Measurements from ENCODE around the gene SLC26A6. TPM values are rescaled to one million over a fixed set of nuclear protein-coding genes. Genes with fewer than 3 reads are reported as not detected.

Gene SLC26A6
- polyA plus RNA-seq, 1 of the 3 experiments (the other 2 are of a cell fraction), result 31.9 TPM

DNA sequence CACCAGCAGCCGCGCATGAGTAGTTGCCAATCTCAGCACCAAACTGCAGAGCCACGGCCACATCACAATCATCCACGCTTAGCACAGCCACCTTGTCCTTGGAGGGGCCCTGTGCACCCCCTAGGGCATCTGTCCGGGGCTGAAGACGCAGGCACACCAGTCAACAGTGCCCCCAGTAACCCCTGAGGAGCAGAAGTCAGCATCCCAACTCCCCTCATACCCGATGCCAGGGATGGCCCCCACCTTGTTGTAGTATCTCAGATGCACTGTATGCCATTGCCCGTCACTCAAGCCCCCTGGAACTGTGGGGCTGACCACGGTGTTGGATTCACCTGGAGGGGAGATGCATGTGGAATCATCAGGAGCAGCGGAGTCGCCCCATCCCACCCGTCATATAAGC lies 19.8 kb upstream of the SLC26A6 start:
- Histone ChIP-seq H3K9me2 (no peaks in the 10 kb centered on the region), H3K36me3 (replicated peaks in 1 of 2; ENCODE audit: control insufficient read depth in 1 of 2, insufficient read depth in 2 of 2, low read length in 1 of 2) (peaks cover 13 to 73% of the 10 kb centered on the region in 2 experiments), H2AFZ (ENCODE audit: low read depth) (no peak overlapping the region), H3K79me2 (ENCODE audit: insufficient read depth) (peaks cover 8% of the 10 kb centered on the region; the same call in 1 of the 2 replicates), H3K4me2 (no peak overlapping the region), H3K4me1 (ENCODE audit: control insufficient read depth in 1 of 2, insufficient read depth in 2 of 2, low read depth in 1 of 2, low read length in 1 of 2) (peaks cover 0 to 8% of the 10 kb centered on the region in 2 experiments; a peak in 1 of 4 replicates), H3K9ac (no peak overlapping the region), H3K27me3 (ENCODE audit: insufficient read depth) (no peaks in the 10 kb centered on the region), H3K4me3 (ENCODE audit: low read depth in 2 of 2, low read length in 1 of 2) (no peak overlapping the region), H3K9me3 (no peaks in the 10 kb centered on the region), H4K20me1 (ENCODE audit: insufficient read depth) (peaks cover 16% of the 10 kb centered on the region; the same call in 1 of the 2 replicates), H3F3A (replicated peaks; ENCODE audit: insufficient read depth) (no peaks in the 10 kb centered on the region), H3K27ac (ENCODE audit: low read depth in 2 of 2, low read length in 1 of 2) (no peak overlapping the region)
- CTCF ChIA-PET, result interaction anchor here (2.3 kb wide), 1 partner anchor 19 kb away, joined by 8 read pairs; the partner anchor contains the start of gene SLC26A6
- no peak for DNase-seq
- POLR2A ChIA-PET, result no interaction called here
- WGBS (ENCODE audit: low lambda C conversion rate), result 93% methylated on average over 3 of the region's 12 CpGs
- TF ChIP-seq GABPA (IDR thresholded peaks at IDR 0.05; ENCODE audit: low read depth) (no peak), TEAD4 (IDR thresholded peaks at IDR 0.05; ENCODE audit: borderline replicate concordance, insufficient read depth) (no peak), SMC3 (IDR thresholded peaks at IDR 0.05; ENCODE audit: low read depth, low read length) (no peak), JUND (IDR thresholded peaks at IDR 0.05) (no peak)
- TF ChIP-seq, protein P1, sequence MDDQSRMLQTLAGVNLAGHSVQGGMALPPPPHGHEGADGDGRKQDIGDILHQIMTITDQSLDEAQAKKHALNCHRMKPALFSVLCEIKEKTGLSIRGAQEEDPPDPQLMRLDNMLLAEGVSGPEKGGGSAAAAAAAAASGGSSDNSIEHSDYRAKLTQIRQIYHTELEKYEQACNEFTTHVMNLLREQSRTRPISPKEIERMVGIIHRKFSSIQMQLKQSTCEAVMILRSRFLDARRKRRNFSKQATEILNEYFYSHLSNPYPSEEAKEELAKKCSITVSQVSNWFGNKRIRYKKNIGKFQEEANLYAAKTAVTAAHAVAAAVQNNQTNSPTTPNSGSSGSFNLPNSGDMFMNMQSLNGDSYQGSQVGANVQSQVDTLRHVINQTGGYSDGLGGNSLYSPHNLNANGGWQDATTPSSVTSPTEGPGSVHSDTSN (IDR thresholded peaks at IDR 0.05), result no peak
- TF ChIP-seq, protein P2, sequence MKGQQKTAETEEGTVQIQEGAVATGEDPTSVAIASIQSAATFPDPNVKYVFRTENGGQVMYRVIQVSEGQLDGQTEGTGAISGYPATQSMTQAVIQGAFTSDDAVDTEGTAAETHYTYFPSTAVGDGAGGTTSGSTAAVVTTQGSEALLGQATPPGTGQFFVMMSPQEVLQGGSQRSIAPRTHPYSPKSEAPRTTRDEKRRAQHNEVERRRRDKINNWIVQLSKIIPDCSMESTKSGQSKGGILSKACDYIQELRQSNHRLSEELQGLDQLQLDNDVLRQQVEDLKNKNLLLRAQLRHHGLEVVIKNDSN (IDR thresholded peaks at IDR 0.05; ENCODE audit: borderline replicate concordance, low read depth), result no peak

DNA sequence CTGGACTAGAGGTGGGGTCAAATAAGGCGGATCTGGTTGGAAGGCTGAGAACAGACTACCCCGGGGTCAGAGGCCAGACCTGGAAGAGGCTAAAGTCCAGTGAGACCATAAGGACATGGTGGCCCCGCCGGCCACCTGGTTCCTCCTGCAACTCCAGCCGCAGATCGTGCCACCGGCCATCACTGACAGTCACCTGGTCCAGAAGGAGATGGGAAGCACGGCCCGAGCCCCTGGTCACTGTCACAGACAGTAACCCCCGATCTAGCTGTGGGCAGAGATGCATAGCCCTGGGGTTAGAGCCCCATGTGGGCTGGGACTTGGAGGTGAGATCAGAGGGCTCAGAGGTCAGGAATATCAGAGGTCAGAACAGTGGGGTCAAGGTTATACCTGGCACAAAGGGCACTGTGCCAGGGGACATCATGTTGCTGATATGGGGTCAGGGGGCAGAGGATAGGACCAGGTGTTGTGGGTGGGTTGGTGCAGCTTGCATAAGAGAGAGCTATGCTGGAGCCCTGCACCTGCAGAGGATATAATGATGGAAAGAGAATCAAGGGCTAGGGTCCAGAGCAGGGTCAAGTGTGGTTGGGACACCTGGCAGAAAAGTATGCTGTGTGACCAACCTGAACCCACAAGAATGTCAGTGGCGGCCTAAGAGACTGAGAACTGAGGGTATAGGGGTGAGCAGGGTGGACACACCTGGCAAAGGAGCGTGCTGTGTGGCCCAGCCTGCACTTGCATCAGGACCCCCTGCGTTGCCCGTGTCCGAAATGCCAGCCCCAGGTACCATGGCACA lies 17.9 kb upstream of the SLC26A6 start:
- H3K27ac ChIP-seq (ENCODE audit: low read depth in 2 of 2, low read length in 1 of 2), result no peak overlapping the region
- no peaks in the 10 kb centered on the region for H3K9me3 ChIP-seq
- no peaks in the 10 kb centered on the region for H3K79me2 ChIP-seq (ENCODE audit: insufficient read depth)
- H3K4me3 ChIP-seq (ENCODE audit: low read depth in 2 of 2, low read length in 1 of 2), result no peak overlapping the region
- CTCF ChIA-PET, result interaction anchor here (2.3 kb wide), 1 partner anchor 17 kb away, joined by 8 read pairs; the partner anchor contains the start of gene SLC26A6
- DNase-seq, result no peak
- H3K36me3 ChIP-seq (replicated peaks in 1 of 2; ENCODE audit: control insufficient read depth in 1 of 2, insufficient read depth in 2 of 2, low read length in 1 of 2), result peaks cover 0 to 71% of the 10 kb centered on the region in 2 experiments
- no peaks in the 10 kb centered on the region for H3F3A ChIP-seq (replicated peaks; ENCODE audit: insufficient read depth)
- no peak overlapping the region for H3K4me2 ChIP-seq
- no peak overlapping the region for H3K9ac ChIP-seq
- H2AFZ ChIP-seq (ENCODE audit: low read depth), result no peak overlapping the region
- no peaks in the 10 kb centered on the region for H3K9me2 ChIP-seq
- H3K4me1 ChIP-seq (ENCODE audit: control insufficient read depth in 1 of 2, insufficient read depth in 2 of 2, low read depth in 1 of 2, low read length in 1 of 2), result peaks cover 0 to 4% of the 10 kb centered on the region in 2 experiments; a peak in 1 of 4 replicates
- peaks cover 9% of the 10 kb centered on the region; the same call in 1 of the 2 replicates for H4K20me1 ChIP-seq (ENCODE audit: insufficient read depth)
- POLR2A ChIA-PET, result interaction anchor here (1.0 kb wide), 1 partner anchor 18 kb away, joined by 3 read pairs; the partner anchor contains the start of gene SLC26A6
- 88% methylated on average over 6 of the region's 15 CpGs for WGBS (ENCODE audit: low lambda C conversion rate)
- no peaks in the 10 kb centered on the region for H3K27me3 ChIP-seq (ENCODE audit: insufficient read depth)
- TF ChIP-seq FOXM1 (IDR thresholded peaks at IDR 0.05; ENCODE audit: low read depth), result no peak
- TF ChIP-seq GABPA (IDR thresholded peaks at IDR 0.05; ENCODE audit: low read depth), result no peak
- TF ChIP-seq CHD2 (IDR thresholded peaks at IDR 0.05; ENCODE audit: low read length, partially characterized antibody), result no peak
- no peak for TF ChIP-seq POLR2AphosphoS5 (IDR thresholded peaks at IDR 0.05; ENCODE audit: low read depth, low read length)
- no peak for TF ChIP-seq EZH2phosphoT487 (IDR thresholded peaks at IDR 0.05; ENCODE audit: borderline replicate concordance, low read depth)
- TF ChIP-seq FOSL2 (IDR thresholded peaks at IDR 0.05; ENCODE audit: borderline replicate concordance, low read depth), result no peak
- TF ChIP-seq FOXJ3 (CRISPR knock-in tag; IDR thresholded peaks at IDR 0.05), result no peak
- TF ChIP-seq MEF2A (IDR thresholded peaks at IDR 0.05; ENCODE audit: borderline replicate concordance, low read depth), result no peak
- TF ChIP-seq JUND (IDR thresholded peaks at IDR 0.05), result no peak
- TF ChIP-seq, protein P3, sequence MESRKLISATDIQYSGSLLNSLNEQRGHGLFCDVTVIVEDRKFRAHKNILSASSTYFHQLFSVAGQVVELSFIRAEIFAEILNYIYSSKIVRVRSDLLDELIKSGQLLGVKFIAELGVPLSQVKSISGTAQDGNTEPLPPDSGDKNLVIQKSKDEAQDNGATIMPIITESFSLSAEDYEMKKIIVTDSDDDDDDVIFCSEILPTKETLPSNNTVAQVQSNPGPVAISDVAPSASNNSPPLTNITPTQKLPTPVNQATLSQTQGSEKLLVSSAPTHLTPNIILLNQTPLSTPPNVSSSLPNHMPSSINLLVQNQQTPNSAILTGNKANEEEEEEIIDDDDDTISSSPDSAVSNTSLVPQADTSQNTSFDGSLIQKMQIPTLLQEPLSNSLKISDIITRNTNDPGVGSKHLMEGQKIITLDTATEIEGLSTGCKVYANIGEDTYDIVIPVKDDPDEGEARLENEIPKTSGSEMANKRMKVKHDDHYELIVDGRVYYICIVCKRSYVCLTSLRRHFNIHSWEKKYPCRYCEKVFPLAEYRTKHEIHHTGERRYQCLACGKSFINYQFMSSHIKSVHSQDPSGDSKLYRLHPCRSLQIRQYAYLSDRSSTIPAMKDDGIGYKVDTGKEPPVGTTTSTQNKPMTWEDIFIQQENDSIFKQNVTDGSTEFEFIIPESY (IDR thresholded peaks at IDR 0.05; ENCODE audit: borderline replicate concordance, low read depth), result no peak
- TF ChIP-seq ELF1 (IDR thresholded peaks at IDR 0.05), result no peak
- TF ChIP-seq, protein P4, sequence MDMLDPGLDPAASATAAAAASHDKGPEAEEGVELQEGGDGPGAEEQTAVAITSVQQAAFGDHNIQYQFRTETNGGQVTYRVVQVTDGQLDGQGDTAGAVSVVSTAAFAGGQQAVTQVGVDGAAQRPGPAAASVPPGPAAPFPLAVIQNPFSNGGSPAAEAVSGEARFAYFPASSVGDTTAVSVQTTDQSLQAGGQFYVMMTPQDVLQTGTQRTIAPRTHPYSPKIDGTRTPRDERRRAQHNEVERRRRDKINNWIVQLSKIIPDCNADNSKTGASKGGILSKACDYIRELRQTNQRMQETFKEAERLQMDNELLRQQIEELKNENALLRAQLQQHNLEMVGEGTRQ (IDR thresholded peaks at IDR 0.05; ENCODE audit: borderline replicate concordance, low read depth, low read length), result no peak
- TF ChIP-seq EP300 (IDR thresholded peaks at IDR 0.05; ENCODE audit: borderline replicate concordance in 1 of 2, low read depth in 1 of 2, low read length in 1 of 2), result no peak
- TF ChIP-seq GATA2 (CRISPR knock-in tag; IDR thresholded peaks at IDR 0.05), result no peak
- no peak for TF ChIP-seq NFIC (IDR thresholded peaks at IDR 0.05; ENCODE audit: borderline replicate concordance)
- TF ChIP-seq NRF1 (IDR thresholded peaks at IDR 0.05; ENCODE audit: low read depth, low read length), result no peak
- TF ChIP-seq RCOR1 (IDR thresholded peaks at IDR 0.05; ENCODE audit: low read length), result no peak

Data from SK-N-SH (cell line).